ENCODE data around the gene KDM4C. TPM values are rescaled to one million over a fixed set of nuclear protein-coding genes. Genes with fewer than 3 reads are reported as not detected.
"Not testable (repeated sequence)": the region's sequence is repeated elsewhere in the genome, so short reads cannot be mapped to it uniquely, and the experiment has no call there.

Gene KDM4C
- total RNA-seq, 1 experiment from 2014 or later, result 61.1 TPM

- Histone ChIP-seq H3K9me2 (replicated peaks; ENCODE audit: insufficient read depth, low read length) (no peaks in the 10 kb centered on the region), H3K9ac (ENCODE audit: low read length) (no peak overlapping the region), H3K27ac (ENCODE audit: low read length) (no peak overlapping the region), H3K4me3 (ENCODE audit: low read length) (no peak overlapping the region), H2AFZ (ENCODE audit: low read length) (no peak overlapping the region), H3K4me1 (ENCODE audit: low read length) (no peaks in the 10 kb centered on the region), H3K27me3 (ENCODE audit: low read length) (no peaks in the 10 kb centered on the region), H3K79me2 (ENCODE audit: low read length) (peaks cover 79% of the 10 kb centered on the region), H4K20me1 (ENCODE audit: insufficient read depth, low read depth, low read length) (no peaks in the 10 kb centered on the region), H3K4me2 (ENCODE audit: low read depth, low read length, poor library complexity, severe bottlenecking) (no peak overlapping the region), H3K36me3 (ENCODE audit: insufficient read depth, low read length) (peaks cover 6% of the 10 kb centered on the region), H3K9me3 (ENCODE audit: low read length) (no peaks in the 10 kb centered on the region)
- DNase-seq, result no peak
These were observed 35.4 kb downstream of the KDM4C start for GRCh38 chr9:6793203-6793602.

- Histone ChIP-seq H3K9me3 (ENCODE audit: low read length) (no peaks in the 10 kb centered on the region), H3K36me3 (ENCODE audit: insufficient read depth, low read length) (peaks cover 6% of the 10 kb centered on the region), H3K9me2 (replicated peaks; ENCODE audit: insufficient read depth, low read length) (no peaks in the 10 kb centered on the region), H3K9ac (ENCODE audit: low read length) (no peak overlapping the region), H3K27ac (ENCODE audit: low read length) (no peak overlapping the region), H4K20me1 (ENCODE audit: insufficient read depth, low read depth, low read length) (no peaks in the 10 kb centered on the region), H3K27me3 (ENCODE audit: low read length) (no peaks in the 10 kb centered on the region), H2AFZ (ENCODE audit: low read length) (no peak overlapping the region), H3K79me2 (ENCODE audit: low read length) (peaks cover 67% of the 10 kb centered on the region), H3K4me2 (ENCODE audit: low read depth, low read length, poor library complexity, severe bottlenecking) (no peak overlapping the region), H3K4me1 (ENCODE audit: low read length) (no peaks in the 10 kb centered on the region), H3K4me3 (ENCODE audit: low read length) (no peak overlapping the region)
- no peak for DNase-seq
These were observed 37.2 kb downstream of the KDM4C start for GRCh38 chr9:6794936-6795335.

GRCh38 chr9:6802926-6803325 is 45.2 kb downstream of the KDM4C start:
- Histone ChIP-seq H3K79me2 (ENCODE audit: low read length) (peaks cover 49% of the 10 kb centered on the region), H2AFZ (ENCODE audit: low read length) (no peak overlapping the region), H3K9ac (ENCODE audit: low read length) (no peak overlapping the region), H4K20me1 (ENCODE audit: insufficient read depth, low read depth, low read length) (no peaks in the 10 kb centered on the region), H3K27me3 (ENCODE audit: low read length) (no peaks in the 10 kb centered on the region), H3K36me3 (ENCODE audit: insufficient read depth, low read length) (peaks cover 6% of the 10 kb centered on the region; the same call in 1 of the 2 replicates), H3K9me3 (ENCODE audit: low read length) (no peaks in the 10 kb centered on the region), H3K4me3 (ENCODE audit: low read length) (no peak overlapping the region), H3K4me2 (ENCODE audit: low read depth, low read length, poor library complexity, severe bottlenecking) (no peak overlapping the region), H3K27ac (ENCODE audit: low read length) (no peak overlapping the region), H3K9me2 (replicated peaks; ENCODE audit: insufficient read depth, low read length) (no peaks in the 10 kb centered on the region), H3K4me1 (ENCODE audit: low read length) (peaks cover 9% of the 10 kb centered on the region; the same call in 1 of the 2 replicates)
- no peak for DNase-seq

GRCh38 chr9:6805532-6805931 is 47.8 kb downstream of the KDM4C start:
- H3K9me3 ChIP-seq (ENCODE audit: low read length), result no peaks in the 10 kb centered on the region
- H3K4me1 ChIP-seq (ENCODE audit: low read length), result peaks cover 9% of the 10 kb centered on the region; the same call in 1 of the 2 replicates
- no peak overlapping the region for H3K27ac ChIP-seq (ENCODE audit: low read length)

GRCh38 chr9:6806318-6806717 is 48.5 kb downstream of the KDM4C start:
- not testable (repeated sequence) for H3K36me3 ChIP-seq (ENCODE audit: insufficient read depth, low read length); H3K27ac ChIP-seq (ENCODE audit: low read length); H3K27me3 ChIP-seq (ENCODE audit: low read length); H4K20me1 ChIP-seq (ENCODE audit: insufficient read depth, low read depth, low read length); H3K4me1 ChIP-seq (ENCODE audit: low read length); H2AFZ ChIP-seq (ENCODE audit: low read length); H3K4me2 ChIP-seq (ENCODE audit: low read depth, low read length, poor library complexity, severe bottlenecking); H3K9me2 ChIP-seq (replicated peaks; ENCODE audit: insufficient read depth, low read length); H3K9me3 ChIP-seq (ENCODE audit: low read length); H3K9ac ChIP-seq (ENCODE audit: low read length); DNase-seq; H3K4me3 ChIP-seq (ENCODE audit: low read length)
- peaks cover 52% of the 10 kb centered on the region for H3K79me2 ChIP-seq (ENCODE audit: low read length)

More at GRCh38 chr9:6805532-6805931, 47.8 kb downstream of the KDM4C start:
- Histone ChIP-seq H3K36me3 (ENCODE audit: insufficient read depth, low read length) (peaks cover 6% of the 10 kb centered on the region; the same call in 1 of the 2 replicates), H3K79me2 (ENCODE audit: low read length) (peaks cover 52% of the 10 kb centered on the region), H4K20me1 (ENCODE audit: insufficient read depth, low read depth, low read length) (no peaks in the 10 kb centered on the region), H2AFZ (ENCODE audit: low read length) (no peak overlapping the region), H3K9me2 (replicated peaks; ENCODE audit: insufficient read depth, low read length) (no peaks in the 10 kb centered on the region), H3K9ac (ENCODE audit: low read length) (no peak overlapping the region), H3K4me3 (ENCODE audit: low read length) (no peak overlapping the region), H3K4me2 (ENCODE audit: low read depth, low read length, poor library complexity, severe bottlenecking) (no peak overlapping the region), H3K27me3 (ENCODE audit: low read length) (no peaks in the 10 kb centered on the region)
- DNase-seq, result no peak

GRCh38 chr9:6807669-6808068 is 49.9 kb downstream of the KDM4C start:
- not testable (repeated sequence) for H3K9me2 ChIP-seq (replicated peaks; ENCODE audit: insufficient read depth, low read length); H3K9me3 ChIP-seq (ENCODE audit: low read length); H3K4me3 ChIP-seq (ENCODE audit: low read length); DNase-seq; H3K4me1 ChIP-seq (ENCODE audit: low read length); H2AFZ ChIP-seq (ENCODE audit: low read length); H3K36me3 ChIP-seq (ENCODE audit: insufficient read depth, low read length); H3K27me3 ChIP-seq (ENCODE audit: low read length); H4K20me1 ChIP-seq (ENCODE audit: insufficient read depth, low read depth, low read length); H3K4me2 ChIP-seq (ENCODE audit: low read depth, low read length, poor library complexity, severe bottlenecking); H3K27ac ChIP-seq (ENCODE audit: low read length); H3K9ac ChIP-seq (ENCODE audit: low read length)
- peaks cover 50% of the 10 kb centered on the region for H3K79me2 ChIP-seq (ENCODE audit: low read length)

GRCh38 chr9:6811436-6811835 is 53.7 kb downstream of the KDM4C start:
- H3K4me2 ChIP-seq (ENCODE audit: low read depth, low read length, poor library complexity, severe bottlenecking), result no peak overlapping the region
- no peaks in the 10 kb centered on the region for H3K9me3 ChIP-seq (ENCODE audit: low read length)
- H3K9ac ChIP-seq (ENCODE audit: low read length), result no peak overlapping the region

GRCh38 chr9:6816581-6816980 is 58.8 kb downstream of the KDM4C start:
- H3K27me3 ChIP-seq (ENCODE audit: low read length), result no peaks in the 10 kb centered on the region
- H3K36me3 ChIP-seq (ENCODE audit: insufficient read depth, low read length), result no peaks in the 10 kb centered on the region
- no peaks in the 10 kb centered on the region for H4K20me1 ChIP-seq (ENCODE audit: insufficient read depth, low read depth, low read length)
- no peak overlapping the region for H3K4me3 ChIP-seq (ENCODE audit: low read length)
- no peak for DNase-seq
- H3K9me2 ChIP-seq (replicated peaks; ENCODE audit: insufficient read depth, low read length), result no peaks in the 10 kb centered on the region
- no peak overlapping the region for H3K9ac ChIP-seq (ENCODE audit: low read length)
- H3K27ac ChIP-seq (ENCODE audit: low read length), result no peak overlapping the region
- no peaks in the 10 kb centered on the region for H3K9me3 ChIP-seq (ENCODE audit: low read length)
- peaks cover 2% of the 10 kb centered on the region for H3K4me1 ChIP-seq (ENCODE audit: low read length)
- no peak overlapping the region for H2AFZ ChIP-seq (ENCODE audit: low read length)
- H3K79me2 ChIP-seq (ENCODE audit: low read length), result peaks cover 40% of the 10 kb centered on the region
- no peak overlapping the region for H3K4me2 ChIP-seq (ENCODE audit: low read depth, low read length, poor library complexity, severe bottlenecking)

More at GRCh38 chr9:6811436-6811835, 53.7 kb downstream of the KDM4C start:
- Histone ChIP-seq H3K79me2 (ENCODE audit: low read length) (peaks cover 31% of the 10 kb centered on the region; the same call in 1 of the 2 replicates), H4K20me1 (ENCODE audit: insufficient read depth, low read depth, low read length) (no peaks in the 10 kb centered on the region), H3K4me1 (ENCODE audit: low read length) (no peaks in the 10 kb centered on the region), H3K9me2 (replicated peaks; ENCODE audit: insufficient read depth, low read length) (no peaks in the 10 kb centered on the region), H2AFZ (ENCODE audit: low read length) (no peak overlapping the region), H3K27ac (ENCODE audit: low read length) (no peak overlapping the region), H3K27me3 (ENCODE audit: low read length) (no peaks in the 10 kb centered on the region), H3K4me3 (ENCODE audit: low read length) (no peak overlapping the region), H3K36me3 (ENCODE audit: insufficient read depth, low read length) (no peaks in the 10 kb centered on the region; the same call in 1 of the 2 replicates)
- no peak for DNase-seq

Data from Karpas-422 (cell line).